Colon (tissue), 2 donors: ENCODE measurements around the gene HMG20A.

ENCODE experiments used
- FAIRE-seq: peaks from 2 replicates; lab custom pipeline; 2012; peaks lifted over from hg19 to GRCh38; lab: Jason Lieb, UNC
- donor health status: control.
- donor health status: control.

The HMG20A gene

GRCh38 chr15:77476995-77477394, 56.3 kb downstream of the HMG20A start:
- FAIRE-seq = no peak

DNA sequence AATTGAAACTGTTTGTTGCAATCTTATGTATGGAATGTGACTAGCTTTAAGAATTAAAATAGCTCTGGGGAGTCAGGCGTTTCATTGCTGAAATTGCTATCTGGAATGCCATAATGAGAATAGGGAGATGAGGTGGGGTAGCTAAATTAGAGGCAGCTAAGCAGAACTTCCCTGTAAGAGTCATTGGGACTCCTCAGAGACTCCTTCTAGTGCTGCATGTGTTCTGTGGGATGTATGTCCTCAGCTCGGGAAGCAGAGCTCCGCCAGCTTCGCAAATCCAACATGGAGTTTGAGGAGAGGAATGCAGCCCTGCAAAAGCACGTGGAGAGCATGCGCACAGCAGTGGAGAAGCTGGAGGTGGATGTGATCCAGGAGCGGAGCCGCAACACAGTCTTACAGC, 57.4 kb downstream of the HMG20A start:
- FAIRE-seq = no peak

DNA sequence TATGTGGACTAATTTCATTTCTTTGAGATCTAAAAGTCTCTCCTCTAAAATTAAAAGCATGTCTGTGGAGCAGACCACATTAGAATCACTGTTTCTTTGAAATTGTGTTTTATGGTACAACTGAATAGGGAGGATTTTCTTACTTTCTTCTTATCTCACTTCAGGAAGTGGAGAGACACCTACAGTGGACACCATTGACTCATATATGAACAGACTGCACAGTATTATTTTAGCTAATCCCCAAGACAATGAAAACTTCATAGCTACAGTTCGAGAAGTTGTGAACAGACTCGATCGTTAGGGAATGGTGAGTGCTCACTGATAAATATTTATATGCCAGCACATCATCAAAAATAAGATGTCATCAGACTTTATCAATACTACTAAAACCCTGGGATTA, 58.3 kb downstream of the HMG20A start:
- FAIRE-seq = no peak

DNA sequence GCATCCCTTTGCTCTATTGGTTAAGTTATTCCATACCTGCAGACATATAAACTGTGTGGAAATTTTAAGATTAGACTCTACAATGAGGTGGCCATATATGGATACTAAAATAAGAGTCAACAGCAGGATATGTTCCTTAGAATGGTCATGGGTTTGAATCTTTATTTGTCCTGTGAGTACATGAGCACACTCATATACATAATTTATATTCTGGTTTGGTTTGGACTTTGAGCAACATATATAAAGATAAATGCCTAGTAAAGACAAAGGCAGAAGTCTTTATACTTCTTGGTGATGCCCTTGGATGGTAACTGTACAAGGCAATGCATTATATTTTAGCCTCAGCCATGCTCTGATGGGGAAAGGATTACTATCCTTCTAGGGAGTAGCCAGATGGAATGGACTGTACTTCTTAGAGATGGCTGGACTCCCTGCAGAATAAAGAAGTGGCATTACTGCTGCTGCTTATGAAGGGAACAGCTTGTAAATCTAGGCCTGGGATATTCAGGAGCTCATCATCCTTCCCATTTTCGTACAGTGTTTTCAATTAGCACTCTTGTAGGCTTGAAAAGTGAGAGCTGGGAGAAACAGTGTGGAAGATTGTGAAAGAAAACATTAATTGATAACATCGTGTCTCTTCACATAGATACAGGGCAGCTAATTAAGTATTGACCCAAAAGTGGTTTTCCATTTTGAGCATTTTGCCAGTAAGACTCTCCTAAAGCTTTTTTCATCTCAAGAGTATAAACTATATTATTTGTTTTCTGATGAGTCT, 60.4 kb downstream of the HMG20A start:
- no peak for FAIRE-seq

GRCh38 chr15:77481670-77482069, 61.0 kb downstream of the HMG20A start:
- FAIRE-seq = no peak

DNA sequence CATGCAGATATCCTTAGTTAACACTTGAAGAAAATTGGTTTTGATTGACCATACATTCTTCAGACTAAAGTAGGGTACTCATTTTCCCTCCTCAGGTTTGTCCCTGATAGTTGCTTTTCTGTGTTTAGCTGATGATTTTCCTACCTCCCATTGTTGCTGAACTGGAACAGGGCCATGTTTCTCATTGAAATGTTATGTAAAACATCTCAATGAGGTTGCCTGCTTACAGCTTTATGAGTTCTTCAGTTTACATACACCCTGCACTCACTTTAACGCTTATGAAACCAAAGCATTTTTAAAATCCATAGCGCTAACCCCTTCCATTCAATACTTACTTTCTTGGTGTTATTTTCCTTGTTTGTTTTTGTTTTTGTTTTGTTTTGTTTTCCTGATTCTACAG, 61.9 kb downstream of the HMG20A start:
- no peak for FAIRE-seq

GRCh38 chr15:77483425-77484140, 62.9 kb downstream of the HMG20A start:
- no peak for FAIRE-seq

- no peak for FAIRE-seq
Observed at GRCh38 chr15:77484994-77485393, 64.3 kb downstream of the HMG20A start.

- FAIRE-seq = no peak
Observed at GRCh38 chr15:77486542-77487468, 66.1 kb downstream of the HMG20A start.

DNA sequence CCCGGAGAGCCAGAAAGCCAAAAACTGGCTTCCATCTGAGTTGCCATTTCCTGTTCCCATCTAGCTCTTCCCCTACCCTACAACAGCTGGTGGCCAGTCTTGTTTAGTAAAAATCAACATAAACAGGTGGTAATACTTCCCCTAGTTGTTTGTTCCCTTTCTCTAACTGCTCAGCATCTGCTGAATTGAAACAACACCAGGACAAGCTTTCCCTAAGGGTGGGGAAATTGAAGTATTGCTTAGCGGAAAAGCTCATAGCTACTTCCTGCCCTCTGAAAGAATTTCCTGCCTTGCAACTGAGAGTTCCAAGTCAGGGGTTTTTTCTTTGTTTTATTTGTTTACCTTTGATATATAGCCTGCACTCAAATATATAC, 66.8 kb downstream of the HMG20A start:
- no peak for FAIRE-seq

DNA sequence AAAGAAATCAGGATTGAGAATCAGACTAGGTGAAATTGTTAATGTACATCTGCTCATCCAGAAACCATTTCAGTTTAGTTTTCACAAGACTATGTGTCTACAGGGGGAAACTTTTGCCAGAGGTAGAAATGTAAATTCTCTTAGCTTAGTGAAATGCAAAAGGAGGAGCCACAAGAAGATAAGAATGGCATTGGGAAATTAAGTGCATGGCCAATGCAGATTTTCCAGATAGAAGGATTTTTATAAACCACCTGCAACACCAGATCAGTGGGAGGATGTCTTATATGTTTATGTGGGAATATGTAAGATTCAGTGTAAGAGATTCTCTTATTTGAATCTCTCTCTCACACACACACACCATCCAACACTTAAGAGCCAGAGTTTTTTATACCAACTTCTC, 67.2 kb downstream of the HMG20A start:
- FAIRE-seq = no peak

GRCh38 chr15:77489647-77490046, 69.0 kb downstream of the HMG20A start:
- FAIRE-seq = no peak

- no peak for FAIRE-seq
Observed at GRCh38 chr15:77493324-77493907, 72.7 kb downstream of the HMG20A start.

DNA sequence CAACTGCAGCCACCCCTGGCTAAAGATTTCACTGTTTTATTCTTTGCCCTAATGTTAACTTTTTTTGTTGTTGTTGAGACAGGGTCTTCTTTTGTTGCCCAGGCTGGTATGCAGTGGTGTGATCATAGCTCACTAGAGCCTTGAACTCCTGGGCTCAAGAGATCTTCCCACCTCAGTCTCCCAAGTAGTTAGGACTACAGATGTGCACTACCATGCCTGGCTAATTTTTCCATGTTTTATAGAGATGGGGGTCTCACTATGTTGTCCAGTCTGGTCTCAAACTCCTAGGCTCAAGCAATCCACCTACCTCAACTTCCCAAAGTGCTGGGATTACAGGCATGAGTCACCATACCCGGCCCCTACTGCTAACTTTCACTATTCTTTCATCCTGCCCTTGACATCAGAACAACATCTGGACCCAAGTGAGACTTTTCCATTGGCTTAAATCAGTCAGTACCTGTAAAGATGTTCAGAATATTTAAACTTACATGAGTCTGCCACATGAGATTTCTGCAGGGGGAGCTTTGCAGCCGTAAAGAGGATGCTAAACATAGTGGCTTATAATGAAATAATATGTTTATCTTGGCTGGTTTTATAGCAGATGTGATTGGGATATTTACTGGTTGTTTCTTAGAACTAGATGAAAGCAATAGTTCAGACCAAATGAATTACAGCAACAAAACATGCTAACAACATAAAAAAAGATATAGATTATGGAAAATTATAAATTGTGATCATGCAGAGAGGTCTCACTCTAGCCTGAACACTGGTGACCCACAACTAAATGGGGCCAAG, 73.6 kb downstream of the HMG20A start:
- no peak for FAIRE-seq

DNA sequence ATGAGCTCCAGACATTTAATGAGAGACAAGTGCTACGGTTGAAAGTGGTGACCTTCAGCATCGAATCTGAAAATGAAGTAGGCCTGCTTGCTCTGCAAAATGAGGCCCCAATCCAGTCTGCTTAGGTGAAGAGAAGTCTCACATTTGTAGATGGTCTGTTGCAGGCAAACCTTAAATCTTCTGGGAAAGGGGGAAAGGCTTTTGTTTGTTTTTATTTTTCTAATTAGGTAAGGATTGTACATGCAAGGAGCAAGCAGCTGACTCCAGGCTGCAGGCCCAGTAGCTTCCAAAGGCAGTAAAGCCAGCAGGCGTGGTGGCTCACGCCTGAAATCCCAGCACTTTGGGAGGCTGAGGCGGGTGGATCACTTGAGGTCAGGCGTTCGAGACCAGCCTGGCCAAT, 74.3 kb downstream of the HMG20A start:
- FAIRE-seq = no peak

DNA sequence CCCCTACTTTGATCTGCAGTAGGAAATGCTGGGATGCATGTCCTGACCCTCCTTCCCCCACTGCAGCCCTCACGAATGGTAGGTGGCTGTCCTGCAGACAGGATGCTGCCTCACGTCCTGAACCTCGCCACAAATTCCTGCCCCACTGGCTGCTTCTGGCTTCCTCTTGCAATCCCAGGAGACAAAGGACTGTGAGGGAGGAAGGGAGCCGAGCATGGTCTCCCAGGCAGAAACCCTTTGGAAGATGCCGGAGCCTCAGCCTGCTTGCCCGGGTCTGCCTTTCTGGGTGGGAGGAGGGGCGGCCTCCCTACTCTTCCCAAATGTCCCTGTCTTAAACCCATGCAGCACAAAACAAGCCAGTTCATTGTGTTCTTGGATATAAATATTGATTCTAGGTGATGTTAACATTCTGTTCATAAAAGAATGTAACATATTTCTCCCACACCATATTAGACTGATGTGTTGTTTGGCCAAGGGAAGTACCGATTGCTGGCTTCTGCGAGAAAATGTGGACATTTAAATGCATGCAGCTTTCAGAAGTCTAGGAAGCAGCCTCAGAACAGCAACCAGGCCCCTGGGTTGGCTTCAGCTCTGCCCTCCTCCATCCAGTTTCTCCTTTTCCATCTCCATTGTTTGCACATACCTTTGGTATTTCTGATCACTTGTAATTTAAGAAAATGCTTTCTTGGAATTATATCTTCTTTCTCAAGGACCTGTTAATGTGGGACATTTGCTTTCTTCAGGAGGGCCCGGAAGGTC, 75.3 kb downstream of the HMG20A start:
- no peak for FAIRE-seq

GRCh38 chr15:77496715-77497109, 76.0 kb downstream of the HMG20A start:
- FAIRE-seq = no peak

GRCh38 chr15:77497110-77497737, 76.5 kb downstream of the HMG20A start:
- FAIRE-seq = no peak

- no peak for FAIRE-seq
Observed at GRCh38 chr15:77497942-77498361, 77.3 kb downstream of the HMG20A start.

GRCh38 chr15:77499087-77499760, 78.5 kb downstream of the HMG20A start:
- no peak for FAIRE-seq
